GM18951 (cell line): ENCODE data around the gene WDFY2.

ENCODE experiments used
- POLR2A ChIP-seq: IDR thresholded peaks from 4 replicates; pipeline ENCODE4 v1.6.1; 2011; ENCODE audit warnings: mild to moderate bottlenecking; ENCODE audit not compliant: insufficient read length, insufficient read depth; ENCODE audit errors: extremely low read depth
- in situ Hi-C: fragments of 300-500 bp; cut with MboI; formaldehyde crosslinking; loops from one replicate; pipeline ENCODE4 v1.12.0; 2022; ENCODE audit warnings: low sequenced_read_pairs, mixed read lengths, inconsistent platforms; ENCODE audit not compliant: unreplicated experiment

WDFY2 gene

DNA sequence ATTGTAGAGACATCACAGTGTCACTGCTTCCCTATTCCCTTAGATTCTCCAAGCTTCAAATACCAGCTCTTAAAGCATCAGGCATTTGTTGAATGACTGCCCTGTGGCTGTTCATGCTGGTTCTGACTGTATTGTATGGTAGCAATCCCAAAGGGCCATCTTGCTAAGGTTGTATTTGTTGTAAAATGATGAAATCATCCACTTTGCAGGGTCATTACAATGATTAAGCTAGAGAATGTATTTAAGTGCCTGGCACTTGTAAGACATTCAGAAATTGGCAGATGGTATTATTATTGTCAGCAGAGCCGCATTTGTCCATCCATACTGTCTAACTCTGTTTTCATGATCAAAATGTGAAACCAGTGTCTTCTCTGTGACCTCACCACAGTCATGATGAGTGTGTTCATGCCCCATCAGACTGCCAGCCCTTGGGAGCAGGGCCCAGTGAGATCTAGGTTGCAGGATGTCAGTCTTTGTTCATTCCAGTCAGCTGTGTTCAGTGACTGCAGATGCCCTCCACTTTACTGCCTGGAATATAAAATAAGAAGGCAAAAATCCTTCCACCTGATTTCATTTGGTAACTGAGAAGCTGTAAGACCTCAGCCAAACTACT, 133.6 kb downstream of the WDFY2 start:
- TF ChIP-seq POLR2A: no peak
- in situ Hi-C loops: no loop called here

DNA sequence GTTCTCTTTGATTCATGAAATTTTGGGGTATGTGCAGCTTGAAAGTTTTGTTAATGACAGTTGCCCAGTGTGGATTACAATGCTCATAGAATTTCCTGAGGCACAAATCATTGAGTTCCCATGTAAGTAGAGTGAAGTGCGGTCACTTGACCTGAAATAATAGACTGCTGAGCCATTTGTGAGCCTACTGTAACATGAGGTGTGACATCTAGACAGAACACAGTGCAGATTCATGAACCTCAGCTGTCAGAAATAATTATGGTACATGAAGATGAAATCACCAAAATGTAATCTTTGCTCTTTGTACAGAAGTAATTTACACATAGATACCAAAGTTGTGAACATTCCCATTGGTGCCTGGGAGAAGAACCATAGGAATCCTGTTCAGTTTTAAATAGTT, 135.1 kb downstream of the WDFY2 start:
- in situ Hi-C loops: no loop called here
- TF ChIP-seq POLR2A: no peak

DNA sequence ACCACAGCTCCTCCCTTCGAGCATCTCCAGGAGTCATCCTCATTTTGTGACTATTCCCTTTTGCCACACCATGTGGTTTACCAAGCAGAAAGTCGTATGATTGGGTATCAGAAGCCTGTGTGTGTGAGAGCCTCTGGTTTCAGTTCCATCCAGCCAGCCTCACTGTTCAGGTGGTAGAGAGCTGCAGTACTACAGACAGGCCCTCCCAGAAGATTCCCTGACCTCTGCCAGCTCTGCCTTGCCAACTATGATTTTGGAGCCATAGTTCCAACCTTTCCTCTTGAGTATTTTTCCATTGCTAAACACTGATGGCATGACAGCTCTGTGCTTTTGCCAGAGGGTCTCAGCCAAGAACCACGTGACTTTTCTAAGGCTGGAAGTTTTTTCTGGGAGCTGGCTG, 137.2 kb downstream of the WDFY2 start:
- in situ Hi-C loops: no loop called here
- no peak for TF ChIP-seq POLR2A

DNA sequence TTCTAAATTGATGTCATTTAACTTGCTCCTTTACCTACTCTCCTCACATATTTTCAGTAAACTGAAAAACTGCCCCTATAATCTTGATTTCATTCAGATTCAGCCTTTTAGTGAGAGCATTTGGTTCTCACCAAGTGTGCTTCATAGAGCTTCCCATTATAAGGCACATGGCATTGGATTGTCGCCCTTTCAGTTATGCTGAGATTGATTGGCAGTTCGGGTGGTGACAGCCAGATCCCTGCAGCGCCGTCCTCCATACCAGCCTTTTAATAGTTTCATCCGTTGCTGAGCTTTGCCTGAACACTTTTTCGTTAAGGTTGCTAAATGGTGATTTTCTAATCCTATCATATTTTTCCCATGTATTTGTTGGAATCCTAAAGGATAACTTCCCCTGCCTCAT, 139.3 kb downstream of the WDFY2 start:
- in situ Hi-C loops: no loop called here
- TF ChIP-seq POLR2A: no peak

DNA sequence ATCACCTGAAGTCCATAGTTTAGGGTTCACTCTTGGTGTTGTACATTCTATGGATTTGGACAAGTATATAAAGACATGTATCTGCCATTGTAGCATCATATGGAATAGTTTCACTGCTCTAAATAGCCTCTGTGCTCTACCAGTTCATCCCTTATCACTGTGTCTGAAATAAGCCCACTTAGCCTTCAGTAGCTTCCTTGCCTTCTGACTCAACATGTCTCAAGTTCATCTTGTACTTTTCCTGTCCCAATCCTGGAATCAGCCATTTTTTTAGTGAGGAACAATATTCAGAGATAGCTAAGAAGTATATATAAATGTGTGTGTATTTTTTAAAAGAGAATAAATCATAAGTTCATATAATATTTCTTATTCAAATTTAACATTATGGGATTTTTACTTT, 140.5 kb downstream of the WDFY2 start:
- in situ Hi-C loops: no loop called here
- no peak for TF ChIP-seq POLR2A

DNA sequence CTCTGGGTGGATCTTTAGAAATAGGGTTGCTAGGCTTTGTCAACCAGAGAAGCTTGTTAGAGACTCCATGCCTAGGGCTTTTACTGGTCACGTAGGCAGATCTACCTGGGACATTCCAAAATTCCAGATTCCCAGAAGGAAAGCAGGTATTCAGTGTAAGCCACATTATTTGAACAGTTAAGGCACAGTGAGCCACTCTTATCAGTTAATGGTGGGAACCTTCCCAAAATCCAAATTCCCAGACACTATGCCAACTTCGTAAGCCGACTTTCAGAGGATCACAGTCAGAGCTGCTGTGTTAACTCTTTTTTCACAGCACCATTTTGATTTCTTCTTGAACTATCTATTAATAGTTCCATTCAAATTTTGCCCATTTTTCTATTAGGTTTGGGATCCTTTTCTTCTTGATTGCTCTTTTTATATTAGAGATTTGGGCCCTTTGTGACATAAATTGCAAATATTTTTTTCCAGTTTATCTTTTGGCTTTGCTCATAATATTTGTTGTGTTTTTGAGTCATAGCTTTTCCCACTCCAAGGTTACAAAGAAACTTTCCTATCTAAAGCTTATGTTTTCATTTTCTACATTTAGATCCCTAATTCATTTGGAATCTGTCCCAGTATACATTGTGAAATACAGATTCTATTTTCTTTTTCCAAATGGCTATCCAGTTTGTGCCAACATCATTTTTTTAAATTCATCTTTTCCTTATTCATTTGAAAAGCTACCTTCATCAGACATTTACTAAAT, 142.4 kb downstream of the WDFY2 start:
- in situ Hi-C loops: no loop called here
- TF ChIP-seq POLR2A: no peak

DNA sequence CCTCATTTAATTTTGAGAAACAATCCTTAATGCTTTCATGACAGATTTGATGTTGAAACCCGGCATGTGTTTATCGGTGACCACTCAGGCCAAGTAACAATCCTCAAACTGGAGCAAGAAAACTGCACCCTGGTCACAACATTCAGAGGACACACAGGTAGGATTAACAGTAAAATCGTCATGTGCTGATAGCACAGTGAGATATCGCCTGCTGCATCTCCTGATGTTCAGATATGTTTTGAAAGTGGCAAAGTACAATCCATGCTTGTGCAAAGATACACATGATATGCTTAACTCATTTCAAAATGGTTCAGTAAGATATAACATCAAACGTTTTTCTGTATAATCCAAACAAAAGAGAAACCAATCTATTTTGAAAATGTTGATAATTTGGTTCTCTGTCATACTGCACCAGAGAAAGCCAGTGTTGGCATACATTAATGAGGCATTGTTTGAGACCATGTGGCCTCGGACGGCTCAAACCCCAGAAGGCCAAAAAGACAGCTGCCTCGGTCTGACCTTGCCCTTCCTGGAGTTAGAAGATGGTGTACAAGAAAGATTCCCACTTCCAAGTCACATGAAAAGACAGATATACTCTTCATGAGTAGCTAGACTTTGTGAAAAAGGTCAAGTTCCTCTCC, 143.5 kb downstream of the WDFY2 start:
- in situ Hi-C loops: no loop called here
- TF ChIP-seq POLR2A: no peak

DNA sequence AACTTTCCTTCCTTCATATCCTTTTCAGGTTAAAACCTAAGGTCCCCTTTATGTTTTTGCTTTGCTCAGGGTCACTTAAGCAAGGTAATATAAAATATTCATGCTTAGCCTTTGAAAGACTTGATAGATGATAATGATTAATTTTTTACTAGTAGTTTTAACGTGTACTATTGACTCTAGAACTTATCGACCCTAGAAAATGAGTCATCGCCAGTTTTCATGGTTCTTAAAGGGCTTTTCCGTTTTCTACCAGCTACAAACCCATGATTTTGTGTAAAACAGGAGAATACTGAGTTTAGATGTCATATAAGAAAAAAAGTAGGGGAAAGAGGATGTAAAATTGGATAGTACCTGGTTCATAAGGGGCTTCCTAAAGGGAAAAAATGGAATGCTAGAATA, 144.0 kb downstream of the WDFY2 start:
- TF ChIP-seq POLR2A: no peak
- in situ Hi-C loops: no loop called here

DNA sequence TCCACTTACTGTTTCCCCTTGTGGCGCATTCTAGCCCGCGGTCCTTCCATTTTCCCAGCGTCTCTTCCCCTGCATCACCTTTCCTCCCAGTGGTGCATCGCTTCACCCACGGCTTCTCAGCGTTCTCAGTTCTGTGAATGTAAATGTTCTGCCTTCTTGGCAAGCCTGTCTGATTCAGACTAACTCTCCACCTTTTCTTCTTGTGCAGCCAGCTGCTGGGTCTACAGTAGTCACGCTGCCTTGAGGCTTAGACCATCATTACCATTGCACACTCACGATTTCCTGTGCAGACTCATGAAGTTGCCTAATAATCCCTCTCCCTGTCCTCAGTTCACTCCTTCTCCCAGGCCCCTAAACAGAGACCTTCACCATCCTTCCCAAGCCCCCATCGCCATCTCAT, 144.7 kb downstream of the WDFY2 start:
- no peak for TF ChIP-seq POLR2A
- in situ Hi-C loops: no loop called here

DNA sequence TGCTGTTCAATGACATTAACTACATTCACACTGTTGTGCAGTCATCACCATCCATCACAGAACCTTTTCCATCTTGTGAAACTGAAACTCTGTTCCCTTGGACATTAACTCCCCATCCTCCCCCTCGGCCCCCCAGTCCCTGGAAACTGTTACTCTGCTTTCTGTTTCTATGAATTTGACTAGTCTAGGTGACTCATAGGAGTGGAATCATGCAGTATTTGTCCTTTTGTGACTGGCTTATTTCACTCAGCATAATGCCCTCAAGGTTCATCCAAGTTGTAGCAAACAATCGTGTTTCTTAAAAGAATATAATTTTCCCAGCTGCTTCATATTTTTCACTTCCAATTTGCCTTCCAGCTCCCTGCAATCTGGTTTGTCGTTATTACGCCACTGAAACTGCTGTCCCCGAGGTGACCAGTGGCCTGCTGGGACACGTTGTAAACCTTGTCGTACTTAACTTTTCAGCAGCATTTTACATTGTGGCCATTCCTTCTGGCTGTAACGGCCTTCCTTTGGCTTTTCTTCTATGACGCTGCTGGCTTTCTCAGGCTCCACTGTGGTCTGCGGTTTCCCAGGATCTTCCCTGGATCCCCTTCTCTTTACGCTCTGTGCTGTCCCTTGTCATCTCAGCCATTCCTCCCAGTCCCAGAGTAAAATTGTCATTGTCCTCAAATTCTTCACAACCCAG, 145.7 kb downstream of the WDFY2 start:
- in situ Hi-C loops: no loop called here
- TF ChIP-seq POLR2A: no peak

DNA sequence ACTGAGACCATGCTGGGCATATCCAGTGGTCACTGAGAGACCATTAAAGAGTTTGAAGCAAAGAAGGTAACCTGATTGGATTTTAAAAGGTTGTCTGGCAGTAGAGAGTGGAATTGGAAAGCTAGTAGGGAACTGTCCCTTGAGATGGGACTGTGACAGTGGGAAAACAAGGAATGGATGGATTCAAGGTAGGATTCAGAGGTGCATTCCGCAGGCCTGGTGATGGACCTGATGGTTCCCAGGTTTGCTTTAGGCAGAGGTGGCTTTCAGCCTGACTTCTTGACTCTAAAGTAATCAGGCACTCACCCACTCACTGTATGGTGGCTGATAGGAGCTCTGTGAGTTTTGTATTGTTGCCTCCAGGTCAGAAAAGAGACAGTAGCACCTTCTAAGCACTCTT, 146.7 kb downstream of the WDFY2 start:
- in situ Hi-C loops: no loop called here
- no peak for TF ChIP-seq POLR2A

DNA sequence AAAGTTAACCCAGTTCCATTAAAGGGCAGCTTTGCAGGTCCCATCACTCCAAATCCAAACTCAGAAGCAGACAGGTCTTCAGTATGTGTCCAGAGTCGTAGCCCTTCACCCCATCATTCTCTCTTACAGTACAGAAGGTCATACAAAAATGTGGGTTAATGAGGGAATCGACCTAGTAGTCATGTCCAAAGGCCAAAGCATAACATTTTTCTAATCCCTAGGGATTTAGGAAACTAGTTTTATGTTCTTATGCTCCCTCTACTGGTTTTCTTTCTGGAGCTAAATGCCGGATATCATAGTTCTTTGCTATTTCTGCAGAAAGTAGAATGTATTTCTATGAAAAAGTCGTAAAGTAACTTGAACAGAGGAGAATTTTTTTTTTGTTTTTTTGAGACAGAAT, 147.5 kb downstream of the WDFY2 start:
- in situ Hi-C loops: no loop called here

DNA sequence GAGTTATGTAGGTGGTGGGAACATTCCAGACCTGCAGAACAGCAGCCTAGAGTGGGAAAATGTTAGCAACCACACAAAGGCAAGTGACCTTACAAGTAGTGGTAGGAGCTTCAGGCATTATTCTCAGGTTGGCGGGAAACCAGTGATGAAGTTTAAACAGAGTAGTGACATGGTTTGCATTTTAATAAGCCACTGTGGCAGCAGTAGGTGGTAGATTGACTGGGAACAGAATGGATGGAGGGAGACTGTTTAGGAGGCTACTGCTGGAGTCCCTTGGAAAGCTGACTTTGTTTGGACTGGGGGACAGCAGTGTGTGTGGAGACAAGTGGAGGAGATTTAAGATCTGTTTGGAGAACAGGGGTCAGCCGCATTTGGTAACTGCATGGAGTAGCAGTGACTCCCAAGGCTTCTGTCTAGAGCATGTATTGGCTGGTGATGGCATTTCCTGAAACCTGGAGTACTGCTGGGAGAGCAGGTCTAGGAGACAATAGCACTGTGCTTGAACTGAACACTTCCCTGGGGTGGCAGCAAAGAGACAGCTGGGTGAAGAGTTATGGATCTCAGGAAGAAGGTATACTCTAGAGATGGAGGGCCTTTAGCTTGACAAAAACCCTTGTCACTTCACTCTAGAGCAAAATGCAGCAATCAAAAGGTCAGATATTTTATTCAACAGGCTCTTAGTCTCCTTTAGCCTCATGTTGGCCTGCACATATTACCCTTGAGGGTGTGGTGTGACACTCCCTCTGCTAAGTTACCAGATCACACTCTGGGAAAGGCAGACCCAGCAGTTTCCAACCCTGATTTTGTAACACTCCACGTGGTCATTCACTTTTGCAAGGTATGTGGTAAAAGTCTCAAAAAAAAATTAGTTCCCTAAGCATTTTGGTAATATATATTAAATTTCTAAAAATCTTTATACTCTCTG, 149.4 kb downstream of the WDFY2 start:
- no peak for TF ChIP-seq POLR2A
- in situ Hi-C loops: no loop called here

More for the DNA sequence above, 147.5 kb downstream of the WDFY2 start:
- no peak for TF ChIP-seq POLR2A

DNA sequence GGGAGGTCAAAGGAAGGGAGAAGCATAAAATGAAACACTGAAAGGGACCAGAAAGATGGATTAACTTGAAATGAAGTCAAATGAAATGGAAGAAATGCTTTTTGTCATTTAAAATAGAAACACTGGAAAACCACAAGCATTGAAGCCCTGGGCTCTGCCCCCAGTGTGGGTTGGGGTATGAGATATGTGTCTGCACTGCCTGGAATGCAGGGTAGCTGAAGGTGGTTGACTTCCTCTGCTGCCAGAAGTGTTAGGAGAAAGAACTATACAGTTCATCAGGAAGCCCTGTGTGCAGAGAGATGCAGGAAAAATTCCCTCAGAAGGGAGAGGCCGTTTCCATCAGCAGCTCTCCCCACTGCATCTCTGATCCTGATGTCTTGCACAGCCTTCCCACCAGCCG, 150.5 kb downstream of the WDFY2 start:
- no peak for TF ChIP-seq POLR2A
- in situ Hi-C loops: no loop called here
